Esophagus squamous epithelium (tissue), 5 donors: ENCODE data around the gene VAT1L. TPM values are rescaled to one million over a fixed set of nuclear protein-coding genes. Genes with fewer than 3 reads are reported as not detected.

Source experiments
- DNase-seq: peaks from one replicate; lab custom pipeline; 2025; lab: John Stamatoyannopoulos, UW
- H3K27ac ChIP-seq, 4 donors: fragments of 200-600 bp; sonication (generic); one replicate each; pipeline ENCODE4 v1.5.1; 2016 to 2019; ENCODE audit warnings: mild to moderate bottlenecking in 1 of 4
- H3K27me3 ChIP-seq, 4 donors: fragments of 200-600 bp; sonication (generic); 1 replicate in 3 of 4; 2 replicates in 1 of 4; pipeline versions ENCODE4 v1.5.1 to v1.6.0; 2017 to 2021; ENCODE audit warnings: antibody characterized with exemption in 1 of 4
- H3K36me3 ChIP-seq, 3 donors: fragments of 200-600 bp; sonication (generic); one replicate each; pipeline ENCODE4 v1.5.1; 2016 to 2019
- H3K4me1 ChIP-seq, 3 donors: fragments of 200-600 bp; sonication (generic); one replicate each; pipeline ENCODE4 v1.5.1; 2017 to 2019
- H3K4me3 ChIP-seq, 4 donors: fragments of 200-600 bp; sonication (generic); 1 replicate in 3 of 4; 2 replicates in 1 of 4; pipeline ENCODE4 v1.5.1; 2016 to 2019; ENCODE audit warnings: mild to moderate bottlenecking in 2 of 4, moderate library complexity in 1 of 4
- H3K9me3 ChIP-seq, 3 donors: fragments of 200-600 bp; sonication (generic); one replicate each; pipeline ENCODE4 v1.5.1; 2016 to 2019
- POLR2A ChIP-seq, 4 donors: fragments of 450-650 bp; IDR thresholded peaks; one replicate each; pipeline ENCODE4 v1.6.1; 2017; ENCODE audit warnings: antibody characterized with exemption in 4 of 4, mild to moderate bottlenecking in 4 of 4, moderate library complexity in 3 of 4
- WGBS, 2 donors: methylation state at CpG; one replicate each; pipeline ENCODE4 v1.1.5; 2018; 5-methylcytosine and 5-hydroxymethylcytosine counted together
- intact Hi-C: fragments of 100-400 bp; cut with DNase I; formaldehyde crosslinking; loops from one replicate; pipeline ENCODE4 v1.15.0; 2022
- total RNA-seq, 4 donors: library from RNA; depleted of rRNA; stranded (reverse); fragments of >200 nt; gene quantifications; one replicate each; pipeline ENCODE4 v1.1.0, GENCODE V29; 2016
- TF ChIP-seq, protein P1 (sequence below), 6 experiments: fragments of 450-650 bp in 4 of 6; fragments of 200-600 bp in 2 of 6; sonication (generic) in 2 of 6; IDR thresholded peaks; one replicate each; pipeline ENCODE4 v1.5.1; 2016 to 2019; ENCODE audit warnings: antibody characterized with exemption in 6 of 6, mild to moderate bottlenecking in 4 of 6, moderate library complexity in 4 of 6
- donor health status: DM: yes; HTN: yes; CAD: no.

VAT1L gene
- total RNA-seq, 4 donors from 2014 or later = 0.56 TPM; not detected in 3

- WGBS, 2 donors = 66 to 72% methylated on average over 7 of the region's 7 CpGs
- peaks cover 0 to 10% (median 10%) of the 10 kb centered on the region in 3 donors for H3K9me3 ChIP-seq
- no peak for TF ChIP-seq POLR2A (IDR thresholded peaks at IDR 0.05)
- TF ChIP-seq, protein P1, sequence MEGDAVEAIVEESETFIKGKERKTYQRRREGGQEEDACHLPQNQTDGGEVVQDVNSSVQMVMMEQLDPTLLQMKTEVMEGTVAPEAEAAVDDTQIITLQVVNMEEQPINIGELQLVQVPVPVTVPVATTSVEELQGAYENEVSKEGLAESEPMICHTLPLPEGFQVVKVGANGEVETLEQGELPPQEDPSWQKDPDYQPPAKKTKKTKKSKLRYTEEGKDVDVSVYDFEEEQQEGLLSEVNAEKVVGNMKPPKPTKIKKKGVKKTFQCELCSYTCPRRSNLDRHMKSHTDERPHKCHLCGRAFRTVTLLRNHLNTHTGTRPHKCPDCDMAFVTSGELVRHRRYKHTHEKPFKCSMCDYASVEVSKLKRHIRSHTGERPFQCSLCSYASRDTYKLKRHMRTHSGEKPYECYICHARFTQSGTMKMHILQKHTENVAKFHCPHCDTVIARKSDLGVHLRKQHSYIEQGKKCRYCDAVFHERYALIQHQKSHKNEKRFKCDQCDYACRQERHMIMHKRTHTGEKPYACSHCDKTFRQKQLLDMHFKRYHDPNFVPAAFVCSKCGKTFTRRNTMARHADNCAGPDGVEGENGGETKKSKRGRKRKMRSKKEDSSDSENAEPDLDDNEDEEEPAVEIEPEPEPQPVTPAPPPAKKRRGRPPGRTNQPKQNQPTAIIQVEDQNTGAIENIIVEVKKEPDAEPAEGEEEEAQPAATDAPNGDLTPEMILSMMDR (IDR thresholded peaks at IDR 0.05) = no peak
- no peak for DNase-seq
- H3K4me3 ChIP-seq = no peak overlapping the region
- H3K27ac ChIP-seq = no peak overlapping the region
- peaks cover 0 to 12% (median 3%) of the 10 kb centered on the region in 3 donors for H3K4me1 ChIP-seq
- no peaks in the 10 kb centered on the region for H3K36me3 ChIP-seq
- intact Hi-C loops = no loop called here
- H3K27me3 ChIP-seq = no peaks in the 10 kb centered on the region
Measured at GRCh38 chr16:77995843-77996455, 207.6 kb downstream of the VAT1L start.

- H3K27ac ChIP-seq = no peak overlapping the region
Measured at GRCh38 chr16:77998350-77999023, 210.1 kb downstream of the VAT1L start.

DNA sequence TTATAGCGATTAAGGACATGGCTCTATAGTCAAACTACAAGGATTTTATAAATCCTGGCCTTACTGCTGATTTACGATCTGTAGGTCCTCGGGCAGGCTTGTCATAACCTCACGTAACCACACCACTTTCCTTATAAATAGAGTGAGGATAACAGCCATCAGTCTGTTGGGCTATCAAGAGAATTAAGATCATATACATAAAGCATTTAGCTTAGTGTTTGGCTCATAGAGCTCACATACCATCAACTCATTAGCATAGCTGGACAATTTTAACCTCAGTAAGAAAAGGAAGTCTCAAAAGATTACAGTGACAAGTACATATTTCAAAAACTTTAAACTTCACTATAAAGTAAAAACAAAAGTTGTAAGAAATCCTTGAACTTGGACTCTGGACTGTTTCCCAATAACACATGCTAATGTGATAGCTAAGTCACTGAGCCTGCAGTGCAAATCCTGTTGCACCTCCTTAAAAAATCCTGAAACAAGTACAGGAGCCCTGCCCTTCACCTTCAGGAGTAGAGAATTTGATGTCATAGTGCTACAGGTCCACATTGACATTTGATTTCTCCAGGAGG, 213.2 kb downstream of the VAT1L start:
- peaks cover 0 to 1% (median 0%) of the 10 kb centered on the region in 3 donors for H3K9me3 ChIP-seq
- TF ChIP-seq, protein P1 (IDR thresholded peaks at IDR 0.05) = no peak
- TF ChIP-seq POLR2A (IDR thresholded peaks at IDR 0.05) = no peak
- WGBS, 2 donors = 41 to 61% methylated on average over 4 of the region's 4 CpGs
- H3K27ac ChIP-seq = no peak overlapping the region
- no peaks in the 10 kb centered on the region for H3K4me1 ChIP-seq
- H3K27me3 ChIP-seq = no peaks in the 10 kb centered on the region
- intact Hi-C loops = no loop called here
- no peak overlapping the region for H3K4me3 ChIP-seq
- no peak for DNase-seq
- H3K36me3 ChIP-seq = no peaks in the 10 kb centered on the region

More at GRCh38 chr16:77998350-77999023, 210.1 kb downstream of the VAT1L start:
- 55 to 63% methylated on average over 9 to 10 of the region's 10 CpGs for WGBS, 2 donors
- Histone ChIP-seq H3K4me1 (peaks cover 0 to 2% (median under 1%) of the 10 kb centered on the region in 3 donors), H3K36me3 (no peaks in the 10 kb centered on the region), H3K27me3 (no peaks in the 10 kb centered on the region), H3K4me3 (no peak overlapping the region), H3K9me3 (peaks cover 0 to 10% (median 10%) of the 10 kb centered on the region in 3 donors)
- intact Hi-C loops = no loop called here
- DNase-seq = no peak
- TF ChIP-seq POLR2A (IDR thresholded peaks at IDR 0.05) = no peak

DNA sequence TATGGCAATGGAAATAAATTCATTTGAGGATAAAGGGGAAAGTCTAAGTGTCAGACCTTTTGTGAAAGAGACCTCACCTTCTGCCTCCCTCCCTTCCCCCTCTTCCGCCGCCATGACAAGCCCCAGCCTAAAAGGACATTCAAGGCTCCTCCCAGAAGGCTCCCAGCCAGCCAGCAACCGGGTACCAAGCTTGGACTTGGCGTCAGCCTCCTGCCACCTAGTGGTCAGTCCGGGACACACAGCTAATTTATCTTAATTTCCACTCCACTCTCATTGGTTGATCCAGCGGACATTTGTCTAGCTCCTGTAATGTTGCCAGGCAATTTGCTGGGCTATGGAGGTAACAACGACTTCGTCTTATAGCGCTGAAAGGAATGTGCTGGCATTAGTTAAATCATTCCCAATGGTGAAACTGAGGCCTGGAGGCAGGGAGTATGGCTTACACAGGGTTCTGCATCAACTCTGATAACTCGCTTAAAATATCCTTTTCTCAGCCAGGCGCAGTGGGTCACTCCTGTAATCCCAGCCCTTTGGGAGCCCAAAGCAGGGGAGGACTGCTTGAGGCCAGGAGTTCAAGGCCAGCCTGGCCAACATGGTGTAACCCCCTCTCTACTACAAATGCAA, 214.7 kb downstream of the VAT1L start:
- no peaks in the 10 kb centered on the region for H3K9me3 ChIP-seq
- 20 to 27% methylated on average over 11 of the region's 11 CpGs for WGBS, 2 donors
- no peak for TF ChIP-seq POLR2A (IDR thresholded peaks at IDR 0.05)
- TF ChIP-seq, protein P1 (IDR thresholded peaks at IDR 0.05) = peak; percentile 56 to 86 (median 77)
- no peaks in the 10 kb centered on the region for H3K36me3 ChIP-seq
- no peaks in the 10 kb centered on the region for H3K4me1 ChIP-seq
- H3K27ac ChIP-seq = no peak overlapping the region
- H3K27me3 ChIP-seq = no peaks in the 10 kb centered on the region
- H3K4me3 ChIP-seq = no peak overlapping the region
- DNase-seq = no peak
- intact Hi-C loops = no loop called here

GRCh38 chr16:78004517-78004916, 216.2 kb downstream of the VAT1L start:
- DNase-seq = no peak
- intact Hi-C loops = no loop called here
- Histone ChIP-seq H3K36me3 (no peaks in the 10 kb centered on the region), H3K9me3 (no peaks in the 10 kb centered on the region), H3K4me3 (no peak overlapping the region), H3K27me3 (no peaks in the 10 kb centered on the region), H3K4me1 (no peaks in the 10 kb centered on the region), H3K27ac (no peak overlapping the region)
- WGBS, 2 donors = 65 to 72% methylated on average over 4 of the region's 4 CpGs
- TF ChIP-seq, protein P1 (IDR thresholded peaks at IDR 0.05) = no peak
- no peak for TF ChIP-seq POLR2A (IDR thresholded peaks at IDR 0.05)
